HepG2 (cell line): ENCODE data around the gene TTLL11. TPM values are rescaled to one million over a fixed set of nuclear protein-coding genes. Genes with fewer than 3 reads are reported as not detected.

Experiments
- ATAC-seq: fragments of 200-7000 bp; cut with Tn5 transposase; 3 replicates; pipeline ENCODE4 v1.9.1; 2020; ENCODE audit warnings: mild to moderate bottlenecking, moderate library complexity
- BruUV-seq: library from RNA; stranded (reverse); fragments of 400-500 nt; replicated peaks from 2 replicates; lab custom pipeline; 2021; lab: Mats Ljungman, UMichigan
- CTCF ChIA-PET: fragments of 300-600 bp; formaldehyde crosslinking; extraction: SDS; loops from one replicate; lab custom pipeline; 2021; ENCODE audit warnings: low total read pairs, inconsistent platforms, low intra/inter-chr PET ratio; lab: Yijun Ruan, JAX
- POLR2A ChIA-PET: fragments of 350-600 bp; sonication (Branson Sonifier 250); formaldehyde crosslinking; loops from one replicate; lab custom pipeline; 2020; ENCODE audit warnings: antibody characterized with exemption, inconsistent platforms; lab: Yijun Ruan, JAX
- DNase-seq: peaks from one replicate; pipeline ENCODE4 v3.0.0-alpha.2; 2015; ENCODE audit warnings: low spot score
- FAIRE-seq: peaks from 3 replicates; lab custom pipeline; 2011; peaks lifted over from hg19 to GRCh38; lab: Jason Lieb, UNC
- H2AFZ ChIP-seq: one replicate; pipeline ENCODE4 v1.6.1; 2011; ENCODE audit warnings: low read length, inconsistent platforms
- H3K27ac ChIP-seq: fragments of 300-600 bp; 3 replicates; pipeline ENCODE4 v1.8.0; 2011; ENCODE audit warnings: mixed run types, mild to moderate bottlenecking, mixed read lengths, low read length, inconsistent platforms; ENCODE audit not compliant: insufficient read depth; ENCODE audit errors: extremely low read length
- H3K27me3 ChIP-seq, 2 experiments: fragments of 200-600 bp in 1 of 2; 2 replicates in 1 of 2; 3 replicates in 1 of 2; pipeline versions ENCODE4 v1.6.0 to v1.8.0; 2011; ENCODE audit warnings: low read length in 2 of 2, mild to moderate bottlenecking in 2 of 2, moderate library complexity in 2 of 2, inconsistent platforms in 1 of 2; ENCODE audit not compliant: insufficient read depth in 2 of 2, control insufficient read depth in 1 of 2
- H3K36me3 ChIP-seq, 2 experiments: fragments of 200-600 bp in 1 of 2; replicated peaks in 1 of 2; 2 replicates in 1 of 2; 3 replicates in 1 of 2; pipeline versions ENCODE4 v1.5.1 to v1.8.0; 2011; ENCODE audit warnings: low read length in 2 of 2, inconsistent platforms in 1 of 2; ENCODE audit not compliant: insufficient read depth in 2 of 2, control insufficient read depth in 1 of 2
- H3K4me1 ChIP-seq: 2 replicates; pipeline ENCODE4 v1.5.1; 2012; ENCODE audit warnings: low read length, inconsistent platforms; ENCODE audit not compliant: insufficient read depth
- H3K4me2 ChIP-seq: 2 replicates; pipeline ENCODE4 v1.6.0; 2011; ENCODE audit warnings: low read depth, low read length, inconsistent platforms
- H3K4me3 ChIP-seq, 3 experiments: fragments of 200-600 bp in 1 of 3; sonication (generic), shearing (Covaris generic) in 1 of 3; replicated peaks in 1 of 3; 2 replicates each; pipeline ENCODE4 v1.5.1; 2011 to 2016; ENCODE audit warnings: low read length in 3 of 3, inconsistent platforms in 2 of 3, low read depth in 2 of 3, mild to moderate bottlenecking in 2 of 3, control low read depth in 1 of 3, mixed read lengths in 1 of 3; ENCODE audit not compliant: insufficient read depth in 1 of 3
- H3K79me2 ChIP-seq: one replicate; pipeline ENCODE4 v1.6.1; 2011; ENCODE audit warnings: low read length, inconsistent platforms; ENCODE audit not compliant: insufficient read depth
- H3K9ac ChIP-seq: 2 replicates; pipeline ENCODE4 v1.6.0; 2011; ENCODE audit warnings: mild to moderate bottlenecking, low read depth, low read length, inconsistent platforms; ENCODE audit not compliant: insufficient read depth
- H3K9me3 ChIP-seq: 2 replicates; pipeline ENCODE4 v1.5.1; 2012; ENCODE audit warnings: mild to moderate bottlenecking, low read length
- H4K20me1 ChIP-seq: 2 replicates; pipeline ENCODE4 v1.6.0; 2011; ENCODE audit warnings: inconsistent platforms, mild to moderate bottlenecking, low read length, moderate library complexity; ENCODE audit not compliant: insufficient read depth
- DR1 ChIP-seq: sonication (generic); formaldehyde crosslinking; IDR thresholded peaks from 2 replicates; pipeline ENCODE4 v1.8.0; 2021; ENCODE audit warnings: mild to moderate bottlenecking, missing genetic modification reagents, inconsistent platforms
- KLF13 ChIP-seq: sonication (generic); formaldehyde crosslinking; IDR thresholded peaks from 2 replicates; pipeline ENCODE4 v1.4.0; 2020; ENCODE audit warnings: mild to moderate bottlenecking, missing genetic modification reagents
- POLR2A ChIP-seq, 2 experiments: IDR thresholded peaks; 2 replicates each; pipeline ENCODE4 v1.6.1; 2011; ENCODE audit warnings: low read depth in 2 of 2, low read length in 2 of 2, mild to moderate bottlenecking in 1 of 2, moderate library complexity in 1 of 2; ENCODE audit not compliant: insufficient read depth in 1 of 2
- RAD51 ChIP-seq: fragments of 450-650 bp; IDR thresholded peaks from 2 replicates; pipeline ENCODE4 v1.6.1; 2016; ENCODE audit warnings: borderline replicate concordance
- RBM22 ChIP-seq: fragments of 200-400 bp; formaldehyde crosslinking; optimal IDR thresholded peaks from 2 replicates; pipeline ENCODE3; 2017; ENCODE audit warnings: mild to moderate bottlenecking, low read length, moderate library complexity
- TEAD2 ChIP-seq: sonication (generic); formaldehyde crosslinking; IDR thresholded peaks from 2 replicates; pipeline ENCODE4 v1.9.0; 2021; ENCODE audit warnings: missing genetic modification reagents
- ZNF451 ChIP-seq: sonication (generic); formaldehyde crosslinking; IDR thresholded peaks from 2 replicates; pipeline ENCODE4 v1.5.0; 2020; ENCODE audit warnings: mild to moderate bottlenecking, missing genetic modification reagents
- ZSCAN12 ChIP-seq: sonication (generic); formaldehyde crosslinking; IDR thresholded peaks from 2 replicates; pipeline ENCODE4 v1.9.0; 2021; ENCODE audit warnings: mild to moderate bottlenecking, missing genetic modification reagents
- WGBS: methylation state at CpG from one replicate; pipeline ENCODE4 v1.1.6; 2017; ENCODE audit warnings: low lambda C conversion rate; 5-methylcytosine and 5-hydroxymethylcytosine counted together
- in situ Hi-C: cut with HindIII; loops from 2 replicates; pipeline ENCODE4 v1.10.0; 2017; ENCODE audit warnings: low pct_unique_long_range_greater_than_20kb; ENCODE audit not compliant: extremely low pct_ligation_motif_present
- intact Hi-C: fragments of 100-400 bp; cut with micrococcal nuclease; formaldehyde crosslinking; loops from one replicate; pipeline ENCODE4 v1.10.0; 2022; ENCODE audit not compliant: unreplicated experiment
- polyA plus RNA-seq, 8 experiments: library from polyadenylated mRNA; depleted of rRNA in 3 of 8; stranded (reverse) in 7 of 8; unstranded in 1 of 8; fragments of >200 nt; fragmentation: Illumina TruSeq in 4 of 8; extraction: Trizol in 4 of 8; gene quantifications; 2 replicates each; pipeline versions ENCODE4 v1.2.1 to v1.2.3, GENCODE V29; 2011 to 2016; ENCODE audit warnings: low read depth in 4 of 8, missing spikeins in 1 of 8, mixed read lengths in 1 of 8; ENCODE audit not compliant: insufficient read depth in 1 of 8
- total RNA-seq, 5 experiments: library from RNA; depleted of rRNA; stranded (reverse); fragments of >200 nt; fragmentation: Illumina TruSeq; extraction: Trizol; gene quantifications; 2 replicates each; pipeline ENCODE4 v1.2.3, GENCODE V29; 2016; ENCODE audit warnings: low read depth in 1 of 5

TTLL11 gene
- total and polyA plus RNA-seq, 2 of the 13 experiments (the other 11 are each of a cell fraction or from before 2014, with no cell fraction given), result 4.5 to 5.2 TPM

- DNase-seq, result no peak
- Histone ChIP-seq H2AFZ (no peak overlapping the region), H3K4me3 (no peak overlapping the region), H3K79me2 (no peaks in the 10 kb centered on the region), H3K27ac (no peak overlapping the region), H4K20me1 (no peaks in the 10 kb centered on the region), H3K9me3 (no peaks in the 10 kb centered on the region), H3K4me1 (no peaks in the 10 kb centered on the region), H3K9ac (no peak overlapping the region), H3K27me3 (no peaks in the 10 kb centered on the region), H3K4me2 (no peak overlapping the region), H3K36me3 (peaks cover 37 to 89% of the 10 kb centered on the region in 2 experiments)
- no peak for ATAC-seq
- CTCF ChIA-PET, result no interaction called here
- TF ChIP-seq DR1 (CRISPR knock-in tag) (no peak), RBM22 (peak; percentile 7), TEAD2 (CRISPR knock-in tag) (no peak), RAD51 (no peak), KLF13 (CRISPR knock-in tag) (no peak)
- no TSS peak for BruUV-seq
- intact Hi-C loops (no loop called here), in situ Hi-C loops (no loop called here)
- POLR2A ChIA-PET, result no interaction called here
- FAIRE-seq, result no peak
- over 99% methylated on average over 17 of the region's 23 CpGs for WGBS
These were observed 316.9 kb downstream of the TTLL11 start for GRCh38 chr9:121776001-121776738.

- Histone ChIP-seq H4K20me1 (no peaks in the 10 kb centered on the region), H3K4me2 (no peak overlapping the region), H3K27ac (no peak overlapping the region), H3K79me2 (no peaks in the 10 kb centered on the region), H3K9me3 (no peaks in the 10 kb centered on the region), H2AFZ (no peak overlapping the region), H3K36me3 (peaks cover 38 to 89% of the 10 kb centered on the region in 2 experiments), H3K4me3 (no peak overlapping the region), H3K9ac (no peak overlapping the region), H3K4me1 (no peaks in the 10 kb centered on the region), H3K27me3 (no peaks in the 10 kb centered on the region)
- intact Hi-C loops, result no loop called here
- ATAC-seq (no peak), FAIRE-seq (no peak), DNase-seq (no peak)
- BruUV-seq, result no TSS peak
- CTCF ChIA-PET, result no interaction called here
- POLR2A ChIA-PET, result no interaction called here
- TF ChIP-seq ZSCAN12 (CRISPR knock-in tag), result no peak
- no peak for TF ChIP-seq ZNF451 (CRISPR knock-in tag)
- peak in 1 of 2 experiments; percentile 8; a peak in 1 of 4 replicates for TF ChIP-seq POLR2A (IDR thresholded peaks at IDR 0.05; ENCODE audit: insufficient read depth in 1 of 2, low read depth in 2 of 2, low read length in 2 of 2)
- in situ Hi-C loops, result no loop called here
- 97% methylated on average over 23 of the region's 26 CpGs for WGBS
These were observed 318.1 kb downstream of the TTLL11 start for GRCh38 chr9:121774715-121775613.
